CD4-positive, alpha-beta T cell treated with Interleukin-4 for 1 hour (primary cell): ENCODE data around the gene RPS6KA1.
"Not testable (repeated sequence)": the region's sequence is repeated elsewhere in the genome, so short reads cannot be mapped to it uniquely, and the experiment has no call there.

Experiments used
- DNase-seq, 2 donors: peaks; one replicate each; pipeline ENCODE4 v3.0.0-alpha.2; 2020 to 2022

Gene RPS6KA1

GRCh38 chr1:26529655-26530409, at the start of gene RPS6KA1:
TSS of gene RPS6KA1 (plus strand) at chr1:26529761. CDS start at chr1:26529921, 160 bp downstream.
- DNase-seq: peak; percentile 52 to 59

- DNase-seq: no peak
Measured at GRCh38 chr1:26482921-26483320, 46.6 kb upstream of the RPS6KA1 start.

- DNase-seq: no peak
Measured at GRCh38 chr1:26483980-26484379, 45.6 kb upstream of the RPS6KA1 start.

GRCh38 chr1:26490155-26490554, 39.4 kb upstream of the RPS6KA1 start:
- no peak for DNase-seq

- no peak for DNase-seq
Measured at GRCh38 chr1:26493267-26493666, 36.3 kb upstream of the RPS6KA1 start.

- no peak for DNase-seq
Measured at GRCh38 chr1:26493938-26494337, 35.6 kb upstream of the RPS6KA1 start.

GRCh38 chr1:26496861-26497260, 32.7 kb upstream of the RPS6KA1 start:
- no peak for DNase-seq

GRCh38 chr1:26498894-26499293, 30.7 kb upstream of the RPS6KA1 start:
- no peak for DNase-seq

GRCh38 chr1:26500488-26501175, 28.9 kb upstream of the RPS6KA1 start:
- peak; percentile 85 to 90 for DNase-seq

GRCh38 chr1:26510711-26511110, 18.9 kb upstream of the RPS6KA1 start:
- not testable (repeated sequence) for DNase-seq

GRCh38 chr1:26515836-26516235, 13.7 kb upstream of the RPS6KA1 start:
- DNase-seq: not testable (repeated sequence)

- no peak for DNase-seq
Measured at GRCh38 chr1:26516987-26517765, 12.4 kb upstream of the RPS6KA1 start.

GRCh38 chr1:26517766-26518049, 11.9 kb upstream of the RPS6KA1 start:
- DNase-seq: no peak

GRCh38 chr1:26518355-26518754, 11.2 kb upstream of the RPS6KA1 start:
- no peak for DNase-seq

GRCh38 chr1:26520339-26520738, 9.2 kb upstream of the RPS6KA1 start:
- no peak for DNase-seq

GRCh38 chr1:26521669-26522030, 7.9 kb upstream of the RPS6KA1 start:
- DNase-seq: no peak

GRCh38 chr1:26522073-26522472, 7.5 kb upstream of the RPS6KA1 start:
- no peak for DNase-seq

- DNase-seq: no peak
Measured at GRCh38 chr1:26524181-26524580, 5.4 kb upstream of the RPS6KA1 start.

GRCh38 chr1:26526287-26526686, 3.3 kb upstream of the RPS6KA1 start:
- DNase-seq: no peak

- no peak for DNase-seq
Measured at GRCh38 chr1:26529405-26529654, 231 bp upstream of the RPS6KA1 start.

GRCh38 chr1:26530410-26530894, 891 bp downstream of the RPS6KA1 start:
- no peak for DNase-seq

GRCh38 chr1:26530895-26531598, 1.5 kb downstream of the RPS6KA1 start:
- DNase-seq: no peak

- no peak for DNase-seq
Measured at GRCh38 chr1:26531651-26532131, 2.1 kb downstream of the RPS6KA1 start.
